GM12874 (cell line): ENCODE data around the gene BLOC1S4.

Source experiments
- TF ChIP-seq, protein P1 (sequence below): IDR thresholded peaks from 2 replicates; pipeline ENCODE4 v1.5.1; 2011; ENCODE audit warnings: low read depth, mild to moderate bottlenecking, control low read depth, low read length, moderate library complexity; ENCODE audit not compliant: insufficient read depth

Gene BLOC1S4

GRCh38 chr4:6750286-6751221, 34.6 kb downstream of the BLOC1S4 start:
- TF ChIP-seq, protein P1, sequence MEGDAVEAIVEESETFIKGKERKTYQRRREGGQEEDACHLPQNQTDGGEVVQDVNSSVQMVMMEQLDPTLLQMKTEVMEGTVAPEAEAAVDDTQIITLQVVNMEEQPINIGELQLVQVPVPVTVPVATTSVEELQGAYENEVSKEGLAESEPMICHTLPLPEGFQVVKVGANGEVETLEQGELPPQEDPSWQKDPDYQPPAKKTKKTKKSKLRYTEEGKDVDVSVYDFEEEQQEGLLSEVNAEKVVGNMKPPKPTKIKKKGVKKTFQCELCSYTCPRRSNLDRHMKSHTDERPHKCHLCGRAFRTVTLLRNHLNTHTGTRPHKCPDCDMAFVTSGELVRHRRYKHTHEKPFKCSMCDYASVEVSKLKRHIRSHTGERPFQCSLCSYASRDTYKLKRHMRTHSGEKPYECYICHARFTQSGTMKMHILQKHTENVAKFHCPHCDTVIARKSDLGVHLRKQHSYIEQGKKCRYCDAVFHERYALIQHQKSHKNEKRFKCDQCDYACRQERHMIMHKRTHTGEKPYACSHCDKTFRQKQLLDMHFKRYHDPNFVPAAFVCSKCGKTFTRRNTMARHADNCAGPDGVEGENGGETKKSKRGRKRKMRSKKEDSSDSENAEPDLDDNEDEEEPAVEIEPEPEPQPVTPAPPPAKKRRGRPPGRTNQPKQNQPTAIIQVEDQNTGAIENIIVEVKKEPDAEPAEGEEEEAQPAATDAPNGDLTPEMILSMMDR, result no peak

- TF ChIP-seq, protein P1, result no peak
Observed at GRCh38 chr4:6751611-6752485, 35.9 kb downstream of the BLOC1S4 start.

- TF ChIP-seq, protein P1, result no peak
Observed at GRCh38 chr4:6752486-6752829, 36.5 kb downstream of the BLOC1S4 start.

- TF ChIP-seq, protein P1, result no peak
Observed at GRCh38 chr4:6753103-6753560, 37.2 kb downstream of the BLOC1S4 start.

- TF ChIP-seq, protein P1, result no peak
Observed at GRCh38 chr4:6753891-6754290, 37.9 kb downstream of the BLOC1S4 start.

DNA sequence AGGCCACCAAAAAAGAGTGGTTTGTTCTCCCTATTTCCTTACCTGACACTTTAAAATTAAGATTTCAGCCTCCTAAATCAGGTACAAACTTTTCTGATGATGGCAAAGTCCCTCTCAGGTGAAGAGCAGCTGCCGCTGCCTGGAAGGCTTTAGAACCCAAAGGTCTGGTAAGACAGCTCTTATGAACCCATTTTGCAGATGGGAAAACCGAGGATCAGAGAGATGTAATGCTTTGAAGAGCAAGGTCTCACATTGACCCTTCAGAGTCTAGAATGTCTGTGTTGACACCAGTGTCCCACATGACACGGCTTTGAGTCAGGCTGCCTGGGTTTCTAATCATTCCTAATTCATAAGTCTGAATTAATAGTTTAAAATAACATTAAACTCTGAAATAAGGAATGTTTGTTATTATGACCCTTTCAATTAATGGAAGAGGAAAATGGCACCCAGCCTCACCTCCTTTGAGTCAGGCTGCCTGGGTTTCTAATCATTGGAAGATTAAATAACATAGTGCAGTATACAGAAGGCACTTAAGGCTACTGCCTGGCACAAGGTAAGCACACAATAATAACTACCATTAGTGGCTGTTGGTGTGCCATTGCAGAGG, 38.6 kb downstream of the BLOC1S4 start:
- TF ChIP-seq, protein P1, result no peak
